ENCODE data around the gene ABTB2.

DNA sequence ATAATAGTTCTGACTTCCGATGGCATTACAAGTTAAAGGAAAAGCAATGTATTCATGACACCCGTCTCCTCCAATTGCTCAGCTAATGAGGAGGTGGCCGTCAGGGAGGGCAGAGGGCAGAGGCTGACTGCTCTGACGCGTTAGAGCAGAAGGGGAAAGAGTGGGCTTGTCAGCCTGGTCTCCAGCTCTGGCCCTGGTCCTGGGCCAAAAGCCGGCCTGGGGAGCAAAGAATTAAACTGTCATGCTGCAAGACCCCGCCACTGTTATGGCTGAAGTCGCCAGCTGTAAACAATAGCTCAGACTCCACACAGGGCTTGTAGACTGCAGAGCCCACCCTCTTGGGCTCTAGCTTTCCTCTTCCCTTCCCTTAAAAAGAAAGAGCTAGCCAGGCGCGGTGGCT, 132.7 kb downstream of the ABTB2 start:
- TF ChIP-seq SP2 (IDR thresholded peaks at IDR 0.05; ENCODE audit: low read length) (no peak), TAF1 (IDR thresholded peaks at IDR 0.05; ENCODE audit: low read depth, low read length) (no peak), POLR2A (IDR thresholded peaks at IDR 0.05; ENCODE audit: control extremely low read depth in 1 of 2, low read depth in 2 of 2, low read length in 2 of 2) (no peak), ASH2L (IDR thresholded peaks at IDR 0.05; ENCODE audit: low read length) (no peak), TAF7 (optimal IDR thresholded peaks at IDR 0.05; ENCODE audit: borderline replicate concordance, low read depth, low read length) (no peak), SAP30 (IDR thresholded peaks at IDR 0.05; ENCODE audit: insufficient read depth, insufficient replicate concordance, low read length) (no peak), GABPA (IDR thresholded peaks at IDR 0.05; ENCODE audit: borderline replicate concordance, insufficient read depth, low read length) (no peak), SP1 (IDR thresholded peaks at IDR 0.05; ENCODE audit: low read depth, low read length) (no peak)
- TF ChIP-seq, protein P1, sequence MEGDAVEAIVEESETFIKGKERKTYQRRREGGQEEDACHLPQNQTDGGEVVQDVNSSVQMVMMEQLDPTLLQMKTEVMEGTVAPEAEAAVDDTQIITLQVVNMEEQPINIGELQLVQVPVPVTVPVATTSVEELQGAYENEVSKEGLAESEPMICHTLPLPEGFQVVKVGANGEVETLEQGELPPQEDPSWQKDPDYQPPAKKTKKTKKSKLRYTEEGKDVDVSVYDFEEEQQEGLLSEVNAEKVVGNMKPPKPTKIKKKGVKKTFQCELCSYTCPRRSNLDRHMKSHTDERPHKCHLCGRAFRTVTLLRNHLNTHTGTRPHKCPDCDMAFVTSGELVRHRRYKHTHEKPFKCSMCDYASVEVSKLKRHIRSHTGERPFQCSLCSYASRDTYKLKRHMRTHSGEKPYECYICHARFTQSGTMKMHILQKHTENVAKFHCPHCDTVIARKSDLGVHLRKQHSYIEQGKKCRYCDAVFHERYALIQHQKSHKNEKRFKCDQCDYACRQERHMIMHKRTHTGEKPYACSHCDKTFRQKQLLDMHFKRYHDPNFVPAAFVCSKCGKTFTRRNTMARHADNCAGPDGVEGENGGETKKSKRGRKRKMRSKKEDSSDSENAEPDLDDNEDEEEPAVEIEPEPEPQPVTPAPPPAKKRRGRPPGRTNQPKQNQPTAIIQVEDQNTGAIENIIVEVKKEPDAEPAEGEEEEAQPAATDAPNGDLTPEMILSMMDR (IDR thresholded peaks at IDR 0.05; ENCODE audit: control extremely low read depth in 1 of 3, insufficient read depth in 1 of 3, low read depth in 1 of 3, low read length in 3 of 3) = no peak
